ENCODE data around the gene PTCSC3. TPM values are rescaled to one million over a fixed set of nuclear protein-coding genes. Genes with fewer than 3 reads are reported as not detected.

Gene PTCSC3
- total RNA-seq, 1 donor from 2014 or later: not detected

- DNase-seq (ENCODE audit: low read depth) (no peak), FAIRE-seq (no peak)
- H3K79me2 ChIP-seq (ENCODE audit: insufficient read depth, low read length): no peaks in the 10 kb centered on the region
- no peak overlapping the region for H3K4me3 Mint-ChIP-seq (ENCODE audit: unreplicated experiment)
- TF ChIP-seq EZH2 (IDR thresholded peaks at IDR 0.05; ENCODE audit: insufficient read depth, low read length) (no peak), CTCF (IDR thresholded peaks at IDR 0.05; ENCODE audit: insufficient read depth, low read depth, low read length) (no peak)
- no peak overlapping the region for H3K27ac ChIP-seq (ENCODE audit: low read depth, low read length)
- no peaks in the 10 kb centered on the region for H3K27me3 ChIP-seq (ENCODE audit: insufficient read depth, low read length)
- H3K9me3 Mint-ChIP-seq (ENCODE audit: unreplicated experiment): no peaks in the 10 kb centered on the region
- H3K27me3 Mint-ChIP-seq (ENCODE audit: low read depth, unreplicated experiment): no peaks in the 10 kb centered on the region
- no peaks in the 10 kb centered on the region for H3K36me3 ChIP-seq (ENCODE audit: insufficient read depth, low read length)
- H3K9ac ChIP-seq (ENCODE audit: low read length): no peak overlapping the region
- no peak overlapping the region for H2AFZ ChIP-seq (ENCODE audit: low read depth, low read length)
- H3K4me3 ChIP-seq (ENCODE audit: insufficient read depth, low read depth, low read length): no peak overlapping the region
- peaks cover 4% of the 10 kb centered on the region for H3K4me1 ChIP-seq (ENCODE audit: insufficient read depth, low read length)
- H3K9me3 ChIP-seq (ENCODE audit: insufficient read depth, low read depth, low read length): no peaks in the 10 kb centered on the region
- peaks cover under 1% of the 10 kb centered on the region for H3K4me1 Mint-ChIP-seq (ENCODE audit: low read depth, unreplicated experiment)
- H4K20me1 ChIP-seq (ENCODE audit: insufficient read depth, low read length): no peaks in the 10 kb centered on the region
- H3K36me3 Mint-ChIP-seq (ENCODE audit: low read depth, unreplicated experiment): no peaks in the 10 kb centered on the region
- H3K4me2 ChIP-seq (ENCODE audit: low read length): no peak overlapping the region
- no peak overlapping the region for H3K27ac Mint-ChIP-seq (ENCODE audit: unreplicated experiment)
These were observed 90.7 kb downstream of the PTCSC3 start for GRCh38 chr14:36085861-36086260.

Other genes starting within 250 kb of the PTCSC3 start
- gene MBIP, start 143.9 kb upstream of the PTCSC3 start, total RNA-seq: 19.6 and 22.3 TPM in 2 replicates

Data from astrocyte (in vitro differentiated cells and primary cell).